Gastrocnemius medialis (tissue), 4 donors: ENCODE measurements around the gene DHRS3. TPM values are rescaled to one million over a fixed set of nuclear protein-coding genes. Genes with fewer than 3 reads are reported as not detected.

Experiments used
- ATAC-seq, 2 donors: fragments of 150-250 bp; one replicate each; pipeline ENCODE4 v1.9.1; 2016
- DNase-seq, 2 donors: peaks; one replicate each; pipeline ENCODE4 v3.0.0-alpha.2; 2019
- H3K27ac ChIP-seq, 4 donors: fragments of 200-600 bp; sonication (generic); 1 replicate in 1 of 4; 2 replicates in 3 of 4; pipeline ENCODE4 v1.5.1; 2016 to 2018; ENCODE audit warnings: mild to moderate bottlenecking in 2 of 4, moderate library complexity in 1 of 4
- H3K27me3 ChIP-seq, 3 donors: fragments of 200-600 bp; sonication (generic) in 2 of 3; 1 replicate in 1 of 3; 2 replicates in 2 of 3; pipeline versions ENCODE4 v1.5.1 to v1.6.0; 2016 to 2019; ENCODE audit warnings: mild to moderate bottlenecking in 1 of 3, moderate library complexity in 1 of 3
- H3K36me3 ChIP-seq, 2 donors: fragments of 200-600 bp; sonication (generic) in 1 of 2; one replicate each; pipeline ENCODE4 v1.5.1; 2017 to 2018
- H3K4me1 ChIP-seq, 2 donors: fragments of 200-600 bp; sonication (generic) in 1 of 2; one replicate each; pipeline ENCODE4 v1.5.1; 2016 to 2017; ENCODE audit warnings: mild to moderate bottlenecking in 2 of 2
- H3K4me3 ChIP-seq, 4 donors: fragments of 200-600 bp; sonication (generic) in 3 of 4; 1 replicate in 1 of 4; 2 replicates in 3 of 4; pipeline ENCODE4 v1.5.1; 2016 to 2019; ENCODE audit warnings: mild to moderate bottlenecking in 2 of 4
- H3K9me3 ChIP-seq, 3 donors: fragments of 200-600 bp; sonication (generic) in 2 of 3; 1 replicate in 1 of 3; 2 replicates in 2 of 3; pipeline ENCODE4 v1.5.1; 2016 to 2019
- POLR2A ChIP-seq, 2 donors: fragments of 450-650 bp; IDR thresholded peaks; one replicate each; pipeline ENCODE4 v1.6.1; 2017; ENCODE audit warnings: antibody characterized with exemption in 2 of 2, mild to moderate bottlenecking in 2 of 2, moderate library complexity in 2 of 2
- in situ Hi-C, 4 donors: fragments of 200-750 bp; cut with MboI; loops; one replicate each; pipeline versions ENCODE4 v1.15.0 to v1.8.0; 2017; ENCODE audit warnings: low sequenced_read_pairs in 4 of 4
- intact Hi-C: fragments of 100-400 bp; cut with DNase I; formaldehyde crosslinking; loops from one replicate; pipeline ENCODE4 v1.15.1; 2023; ENCODE audit warnings: low total_unique reads
- total RNA-seq, 4 donors: library from RNA; depleted of rRNA; stranded (reverse); fragments of >200 nt; gene quantifications; one replicate each; pipeline versions ENCODE4 v1.1.0 to v1.2.3, GENCODE V29; 2016
- TF ChIP-seq, protein P1 (sequence below), 5 experiments: fragments of 450-650 bp in 3 of 5; fragments of 200-600 bp in 2 of 5; sonication (generic) in 2 of 5; IDR thresholded peaks in 4 of 5; conservative IDR thresholded peaks in 1 of 5; 1 replicate in 4 of 5; 2 replicates in 1 of 5; pipeline ENCODE4 v1.5.1; 2016 to 2019; ENCODE audit warnings: antibody characterized with exemption in 5 of 5, mild to moderate bottlenecking in 3 of 5, moderate library complexity in 3 of 5

DHRS3 gene
- total RNA-seq, 4 donors from 2014 or later = 28.5 to 108 (median 67.0) TPM

DNA sequence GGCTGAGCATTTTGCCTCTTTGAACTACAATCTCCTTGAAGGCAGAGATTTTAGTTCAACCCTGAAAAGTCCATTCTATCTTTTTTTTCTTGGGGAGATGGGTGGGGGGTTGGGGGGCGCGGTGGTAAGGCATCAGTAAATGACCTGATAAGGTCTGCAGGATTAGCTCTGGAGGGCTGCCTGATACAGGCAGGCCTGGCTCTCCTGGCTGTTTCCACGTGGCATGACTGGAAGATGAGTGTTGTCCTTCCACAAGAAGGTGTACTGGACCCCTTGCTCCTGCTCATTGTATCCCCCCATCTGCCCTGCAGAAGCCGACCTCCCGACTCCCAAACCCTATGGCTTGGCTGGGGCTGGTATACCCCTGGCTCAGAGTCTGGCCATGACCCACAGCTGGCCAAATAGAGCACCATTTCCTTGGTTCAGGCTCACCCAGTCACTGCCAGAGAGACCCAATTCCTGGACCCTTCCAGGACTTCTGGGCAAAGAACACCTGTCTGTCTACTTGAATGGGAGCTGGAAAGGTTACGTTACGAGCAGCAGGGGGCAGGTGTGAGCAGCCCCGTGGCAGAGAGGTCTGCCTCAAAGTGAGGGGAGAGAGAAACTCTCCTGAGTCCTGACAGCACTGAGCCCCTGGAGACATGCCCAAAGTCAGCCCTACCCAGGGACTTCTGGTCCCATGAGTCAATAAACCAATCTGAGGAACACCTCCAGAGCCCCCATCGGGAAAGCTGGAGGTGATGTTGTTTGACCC lies 17.0 kb downstream of the DHRS3 start:
- Histone ChIP-seq H3K27me3 (no peaks in the 10 kb centered on the region), H3K27ac (peak overlapping the region; percentile 83 to 93 (median 88)), H3K9me3 (no peaks in the 10 kb centered on the region), H3K4me3 (no peak overlapping the region), H3K36me3 (no peaks in the 10 kb centered on the region), H3K4me1 (peaks cover 73 to 89% of the 10 kb centered on the region in 2 donors)
- TF ChIP-seq, protein P1, sequence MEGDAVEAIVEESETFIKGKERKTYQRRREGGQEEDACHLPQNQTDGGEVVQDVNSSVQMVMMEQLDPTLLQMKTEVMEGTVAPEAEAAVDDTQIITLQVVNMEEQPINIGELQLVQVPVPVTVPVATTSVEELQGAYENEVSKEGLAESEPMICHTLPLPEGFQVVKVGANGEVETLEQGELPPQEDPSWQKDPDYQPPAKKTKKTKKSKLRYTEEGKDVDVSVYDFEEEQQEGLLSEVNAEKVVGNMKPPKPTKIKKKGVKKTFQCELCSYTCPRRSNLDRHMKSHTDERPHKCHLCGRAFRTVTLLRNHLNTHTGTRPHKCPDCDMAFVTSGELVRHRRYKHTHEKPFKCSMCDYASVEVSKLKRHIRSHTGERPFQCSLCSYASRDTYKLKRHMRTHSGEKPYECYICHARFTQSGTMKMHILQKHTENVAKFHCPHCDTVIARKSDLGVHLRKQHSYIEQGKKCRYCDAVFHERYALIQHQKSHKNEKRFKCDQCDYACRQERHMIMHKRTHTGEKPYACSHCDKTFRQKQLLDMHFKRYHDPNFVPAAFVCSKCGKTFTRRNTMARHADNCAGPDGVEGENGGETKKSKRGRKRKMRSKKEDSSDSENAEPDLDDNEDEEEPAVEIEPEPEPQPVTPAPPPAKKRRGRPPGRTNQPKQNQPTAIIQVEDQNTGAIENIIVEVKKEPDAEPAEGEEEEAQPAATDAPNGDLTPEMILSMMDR (IDR thresholded peaks at IDR 0.05 in 4 of 5, conservative IDR thresholded peaks at IDR 0.05 in 1 of 5) = peak; percentile 39 to 80 (median 51)
- TF ChIP-seq POLR2A (IDR thresholded peaks at IDR 0.05) = no peak
- ATAC-seq (peak in 1 of 2 donors; percentile 52), DNase-seq (peak in 1 of 2 donors; percentile 79)
- in situ Hi-C loops (no loop called here), intact Hi-C loops (loop anchor here (1.0 kb wide), 1 partner anchor 18 kb away; no protein-coding TSS in a partner anchor)

DNA sequence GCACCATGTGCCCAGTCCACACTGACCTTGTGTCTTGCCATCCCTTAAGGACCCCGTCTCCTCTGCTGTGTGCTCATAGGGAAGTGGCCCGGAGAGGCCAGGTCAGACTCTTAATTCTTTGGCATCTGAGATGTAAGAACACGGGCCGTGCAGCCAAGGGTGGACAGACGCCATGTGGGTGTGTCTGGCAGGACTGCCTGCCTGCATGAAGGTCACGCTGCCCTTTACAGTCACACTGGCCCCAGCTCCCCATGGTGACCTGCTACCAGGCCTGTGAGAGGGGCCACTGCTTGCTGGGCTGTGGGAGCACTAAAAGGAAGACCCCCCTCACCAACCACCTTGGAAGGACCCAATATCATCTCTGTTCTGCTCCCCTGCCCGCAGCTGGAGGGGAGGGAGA lies 17.7 kb downstream of the DHRS3 start:
- intact Hi-C loops = no loop called here
- ATAC-seq (peak; percentile 40 to 65), DNase-seq (peak; percentile 77 to 95)
- H3K4me3 ChIP-seq = no peak overlapping the region
- no peaks in the 10 kb centered on the region for H3K27me3 ChIP-seq
- H3K9me3 ChIP-seq = no peaks in the 10 kb centered on the region
- TF ChIP-seq, protein P1 (IDR thresholded peaks at IDR 0.05 in 4 of 5, conservative IDR thresholded peaks at IDR 0.05 in 1 of 5) = no peak
- no peak for TF ChIP-seq POLR2A (IDR thresholded peaks at IDR 0.05)
- H3K36me3 ChIP-seq = no peaks in the 10 kb centered on the region
- peak overlapping the region; percentile 83 to 93 (median 88) for H3K27ac ChIP-seq
- in situ Hi-C loops = no loop called here
- peaks cover 78 to 90% of the 10 kb centered on the region in 2 donors for H3K4me1 ChIP-seq

DNA sequence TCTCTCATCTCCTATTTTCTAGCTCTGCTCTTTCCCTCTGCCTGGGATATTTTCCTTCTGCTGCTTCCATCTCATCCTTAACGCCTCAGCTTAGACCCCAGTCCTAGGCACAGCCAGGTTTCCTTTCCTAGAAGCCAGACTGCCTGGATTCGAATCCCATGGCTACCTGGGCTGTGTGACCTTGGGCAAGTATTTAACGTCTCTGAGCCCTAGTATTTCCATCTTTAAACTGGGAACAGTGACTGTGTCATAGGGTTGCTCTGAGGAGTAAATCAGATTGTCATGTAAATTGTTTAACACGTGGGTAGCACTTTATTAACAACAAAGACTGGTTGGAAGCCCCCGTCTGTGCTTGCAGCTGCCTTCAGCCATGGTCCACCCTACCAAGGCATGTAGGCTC lies 18.4 kb downstream of the DHRS3 start:
- no peak for DNase-seq
- intact Hi-C loops (loop anchor here (5.0 kb wide), 1 partner anchor 137 kb away; no protein-coding TSS in a partner anchor), in situ Hi-C loops (loop anchor here in 1 of 4 donors (10.0 kb wide), 1 partner anchor 55 kb away; no protein-coding TSS in a partner anchor)
- H3K9me3 ChIP-seq = no peaks in the 10 kb centered on the region
- no peak overlapping the region for H3K4me3 ChIP-seq
- no peaks in the 10 kb centered on the region for H3K36me3 ChIP-seq
- peak overlapping the region; percentile 83 to 93 (median 88) for H3K27ac ChIP-seq
- H3K27me3 ChIP-seq = no peaks in the 10 kb centered on the region
- H3K4me1 ChIP-seq = peaks cover 85 to 92% of the 10 kb centered on the region in 2 donors
- ATAC-seq = no peak
- TF ChIP-seq, protein P1 (IDR thresholded peaks at IDR 0.05 in 4 of 5, conservative IDR thresholded peaks at IDR 0.05 in 1 of 5) = no peak
- TF ChIP-seq POLR2A (IDR thresholded peaks at IDR 0.05) = no peak

DNA sequence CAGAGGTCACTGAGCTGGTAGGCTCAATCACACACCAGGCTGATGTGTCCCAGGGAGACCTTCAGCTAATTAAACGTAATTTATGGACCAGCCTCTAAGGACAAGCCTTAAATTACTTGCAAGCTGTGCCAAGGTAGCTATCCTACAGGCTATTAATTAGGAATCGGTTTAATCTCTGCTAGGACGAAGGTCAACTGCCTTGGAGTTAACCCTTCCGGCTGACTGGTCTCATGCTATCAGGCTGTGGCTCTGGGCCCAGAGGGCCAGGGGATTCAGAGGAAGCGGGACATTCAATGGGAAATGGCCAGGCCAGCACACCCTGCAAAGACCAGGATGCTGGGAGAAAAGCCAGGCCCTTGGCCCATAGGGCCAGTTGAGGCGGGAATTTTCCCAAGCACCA lies 19.0 kb downstream of the DHRS3 start:
- in situ Hi-C loops (loop anchor here in 1 of 4 donors (10.0 kb wide), 1 partner anchor 54 kb away; no protein-coding TSS in a partner anchor), intact Hi-C loops (loop anchor here (5.0 kb wide), 1 partner anchor 137 kb away; no protein-coding TSS in a partner anchor)
- ATAC-seq (no peak), DNase-seq (no peak)
- Histone ChIP-seq H3K36me3 (no peaks in the 10 kb centered on the region), H3K4me3 (no peak overlapping the region), H3K4me1 (peaks cover 89 to 92% of the 10 kb centered on the region in 2 donors), H3K27me3 (no peaks in the 10 kb centered on the region), H3K27ac (peak overlapping the region; percentile 83 to 93 (median 88)), H3K9me3 (no peaks in the 10 kb centered on the region)
- TF ChIP-seq, protein P1 (IDR thresholded peaks at IDR 0.05 in 4 of 5, conservative IDR thresholded peaks at IDR 0.05 in 1 of 5) = no peak
- TF ChIP-seq POLR2A (IDR thresholded peaks at IDR 0.05) = no peak
